Endothelial cell of umbilical vein (primary cell): ENCODE data around the gene TBCD. TPM values are rescaled to one million over a fixed set of nuclear protein-coding genes. Genes with fewer than 3 reads are reported as not detected.
"Not testable (repeated sequence)": the region's sequence is repeated elsewhere in the genome, so short reads cannot be mapped to it uniquely, and the experiment has no call there.

ENCODE experiments used
- BruUV-seq: library from RNA; stranded (reverse); fragments of 400-500 nt; replicated peaks from 2 replicates; lab custom pipeline; 2021; lab: Mats Ljungman, UMichigan
- CTCF ChIA-PET: fragments of 300-600, 350-600 bp; sonication (Branson Sonifier 250); formaldehyde crosslinking; loops from one replicate; lab custom pipeline; 2021; ENCODE audit warnings: antibody characterized with exemption, inconsistent platforms; lab: Charles Lee
- POLR2A ChIA-PET: fragments of 300-600, 350-600 bp; sonication (Branson Sonifier 250); formaldehyde crosslinking; loops from one replicate; lab custom pipeline; 2021; ENCODE audit warnings: antibody characterized with exemption, inconsistent platforms; lab: Charles Lee
- DNase-seq: peaks from one replicate; pipeline ENCODE4 v3.0.0-alpha.2; 2011; ENCODE audit warnings: low read depth, low spot score
- FAIRE-seq: peaks from 2 replicates; lab custom pipeline; 2011; peaks lifted over from hg19 to GRCh38; lab: Jason Lieb, UNC
- H2AFZ ChIP-seq: 2 replicates; pipeline ENCODE4 v1.6.0; 2012; ENCODE audit warnings: low read depth, low read length, control low read depth, inconsistent platforms
- H3K27ac ChIP-seq: 2 replicates; pipeline ENCODE4 v1.5.1; 2011; ENCODE audit warnings: low read depth, mild to moderate bottlenecking, control low read depth, low read length, moderate library complexity; ENCODE audit not compliant: insufficient read depth
- H3K27me3 ChIP-seq, 2 experiments: 2 replicates each; pipeline versions ENCODE4 v1.6.0 to v1.6.1; 2011; ENCODE audit warnings: low read length in 2 of 2, mixed read lengths in 1 of 2; ENCODE audit not compliant: control insufficient read depth in 2 of 2, insufficient read depth in 2 of 2
- H3K36me3 ChIP-seq, 2 experiments: 2 replicates in 1 of 2; 3 replicates in 1 of 2; pipeline ENCODE4 v1.5.1; 2011; ENCODE audit warnings: low read length in 2 of 2, mild to moderate bottlenecking in 1 of 2, moderate library complexity in 1 of 2; ENCODE audit not compliant: control insufficient read depth in 2 of 2, insufficient read depth in 2 of 2; ENCODE audit errors: extremely low read depth in 1 of 2
- H3K4me1 ChIP-seq: 3 replicates; pipeline ENCODE4 v1.5.1; 2011; ENCODE audit warnings: mild to moderate bottlenecking, low read length; ENCODE audit not compliant: control insufficient read depth, insufficient read depth; ENCODE audit errors: extremely low read depth
- H3K4me2 ChIP-seq: 2 replicates; pipeline ENCODE4 v1.6.1; 2011; ENCODE audit warnings: low read length, control low read depth, mixed read lengths; ENCODE audit not compliant: insufficient read depth
- H3K4me3 ChIP-seq, 3 experiments: fragments of 200-600 bp in 1 of 3; sonication (generic), shearing (Covaris generic) in 1 of 3; replicated peaks in 1 of 3; 2 replicates each; pipeline ENCODE4 v1.5.1; 2011 to 2016; ENCODE audit warnings: control low read depth in 3 of 3, low read length in 3 of 3, mild to moderate bottlenecking in 2 of 3, inconsistent platforms in 1 of 3, low read depth in 1 of 3, moderate library complexity in 1 of 3; ENCODE audit not compliant: insufficient read depth in 1 of 3
- H3K79me2 ChIP-seq: 2 replicates; pipeline ENCODE4 v1.6.0; 2012; ENCODE audit warnings: low read length, inconsistent platforms; ENCODE audit not compliant: control insufficient read depth, insufficient read depth
- H3K9ac ChIP-seq: replicated peaks from 2 replicates; pipeline ENCODE3; 2011; ENCODE audit warnings: low read length, control low read depth; ENCODE audit not compliant: insufficient read depth; ENCODE audit errors: extremely low read depth
- H3K9me1 ChIP-seq: replicated peaks from 3 replicates; pipeline ENCODE4 v1.6.0; 2011; ENCODE audit warnings: mild to moderate bottlenecking, low read length; ENCODE audit not compliant: control insufficient read depth, insufficient read depth; ENCODE audit errors: extremely low read depth
- H3K9me3 ChIP-seq: replicated peaks from 2 replicates; pipeline ENCODE4 v1.5.1; 2012; ENCODE audit warnings: low read length, inconsistent platforms; ENCODE audit not compliant: control insufficient read depth, insufficient read depth
- H4K20me1 ChIP-seq: replicated peaks from 2 replicates; pipeline ENCODE3; 2011; ENCODE audit warnings: mild to moderate bottlenecking, low read length; ENCODE audit not compliant: control insufficient read depth, insufficient read depth; ENCODE audit errors: extremely low read depth
- CTCF ChIP-seq, 2 donors: IDR thresholded peaks; 1 replicate in 1 of 2; 2 replicates in 1 of 2; pipeline ENCODE4 v1.5.1; 2011; ENCODE audit warnings: low read length in 2 of 2, mild to moderate bottlenecking in 2 of 2, moderate library complexity in 2 of 2, control low read depth in 1 of 2, inconsistent platforms in 1 of 2, low read depth in 1 of 2; ENCODE audit not compliant: insufficient read depth in 1 of 2; ENCODE audit errors: extremely low read depth in 1 of 2
- EZH2 ChIP-seq: IDR thresholded peaks from 2 replicates; pipeline ENCODE4 v1.6.1; 2012; ENCODE audit warnings: borderline replicate concordance, low read depth, mild to moderate bottlenecking, moderate library complexity, low read length, inconsistent platforms; ENCODE audit not compliant: severe bottlenecking
- FOS ChIP-seq: IDR thresholded peaks from 2 replicates; pipeline ENCODE4 v1.6.1; 2011; ENCODE audit warnings: mild to moderate bottlenecking, low read length, moderate library complexity, borderline replicate concordance; ENCODE audit not compliant: insufficient read depth
- GATA2 ChIP-seq: IDR thresholded peaks from 2 replicates; pipeline ENCODE4 v1.7.0; 2011; ENCODE audit warnings: low read depth, mild to moderate bottlenecking, moderate library complexity, mixed read lengths, low read length; ENCODE audit not compliant: insufficient read length, insufficient read depth
- JUN ChIP-seq: IDR thresholded peaks from 2 replicates; pipeline ENCODE4 v1.6.1; 2011; ENCODE audit warnings: borderline replicate concordance, low read depth; ENCODE audit not compliant: insufficient read length, insufficient read depth
- MAX ChIP-seq: IDR thresholded peaks from 2 replicates; pipeline ENCODE4 v1.6.1; 2011; ENCODE audit not compliant: insufficient read depth, insufficient read length
- MYC ChIP-seq: IDR thresholded peaks from one replicate; pipeline ENCODE4 v1.6.1; 2011; ENCODE audit warnings: mild to moderate bottlenecking, low read depth, low read length
- POLR2A ChIP-seq: IDR thresholded peaks from 2 replicates; pipeline ENCODE4 v1.6.1; 2012; ENCODE audit warnings: low read depth, mild to moderate bottlenecking, control low read depth, low read length
- POLR2AphosphoS5 ChIP-seq: IDR thresholded peaks from 2 replicates; pipeline ENCODE4 v1.6.1; 2012; ENCODE audit warnings: low read depth, mild to moderate bottlenecking, control low read depth, low read length, moderate library complexity; ENCODE audit not compliant: insufficient read depth
- dilution Hi-C: fragments of 300-500 bp; cut with MboI; formaldehyde crosslinking; loops from one replicate; pipeline ENCODE4 v1.15.0; 2019; ENCODE audit warnings: low sequenced_read_pairs; ENCODE audit not compliant: extremely low pct_ligation_motif_present
- intact Hi-C: fragments of 100-400 bp; cut with micrococcal nuclease; formaldehyde crosslinking; loops from one replicate; pipeline ENCODE4 v1.10.0; 2022
- polyA plus RNA-seq, 4 experiments: library from polyadenylated mRNA; depleted of rRNA in 3 of 4; stranded (reverse) in 3 of 4; unstranded in 1 of 4; fragments of >200 nt; gene quantifications; 2 replicates each; pipeline versions ENCODE4 v1.2.1 to v1.2.3, GENCODE V29; 2011 to 2012; ENCODE audit warnings: missing spikeins in 1 of 4
- total RNA-seq: library from RNA; stranded (reverse); gene quantifications from 2 replicates; pipeline ENCODE4 v1.2.3, GENCODE V29; 2021

The TBCD gene
- total and polyA plus RNA-seq, 2 donors (not counting 3 experiments of a cell fraction or from before 2014, with no cell fraction given): 121 to 145 TPM

DNA sequence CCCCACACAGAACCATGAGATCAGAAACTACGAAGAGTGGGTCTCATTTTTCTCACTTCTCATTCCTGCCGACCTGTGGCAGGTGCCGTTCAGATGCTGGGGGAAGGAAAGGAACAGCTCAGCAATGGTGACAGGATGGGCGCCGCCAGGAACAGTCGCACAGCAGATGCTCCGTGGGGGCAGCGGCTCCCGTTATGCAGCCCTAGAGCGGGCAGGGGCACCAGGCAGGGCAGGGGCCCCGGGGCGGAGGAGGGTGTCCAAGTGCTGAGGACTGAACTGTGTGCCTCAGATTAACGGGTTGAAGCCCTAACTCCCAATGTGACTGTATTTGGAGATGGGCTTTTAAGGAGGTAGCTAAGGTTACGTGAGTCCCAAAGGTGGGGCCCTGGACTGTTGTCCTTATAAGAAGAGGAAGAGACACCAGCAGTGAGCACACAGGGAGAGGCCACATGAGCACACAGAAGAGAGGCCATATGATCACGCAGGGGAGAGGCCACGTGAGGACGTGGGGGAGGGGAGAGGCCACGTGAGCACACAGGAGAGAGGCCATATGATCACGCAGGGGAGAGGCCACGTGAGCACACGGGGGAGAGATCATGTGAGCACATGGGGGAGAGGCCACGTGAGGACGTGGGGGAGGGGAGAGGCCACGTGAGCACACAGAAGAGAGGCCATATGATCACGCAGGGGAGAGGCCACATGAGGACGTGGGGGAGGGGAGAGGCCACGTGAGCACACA, 231.8 kb downstream of the TBCD start:
- Histone ChIP-seq H3K27me3 (no peaks in the 10 kb centered on the region), H2AFZ (no peak overlapping the region), H3K9me1 (no peaks in the 10 kb centered on the region), H3K4me2 (no peak overlapping the region), H3K4me1 (peaks cover 9% of the 10 kb centered on the region), H3K9me3 (no peaks in the 10 kb centered on the region), H3K4me3 (no peak overlapping the region), H4K20me1 (no peaks in the 10 kb centered on the region), H3K36me3 (no peaks in the 10 kb centered on the region), H3K9ac (no peak overlapping the region), H3K27ac (no peak overlapping the region), H3K79me2 (no peaks in the 10 kb centered on the region)
- BruUV-seq: no TSS peak
- dilution Hi-C loops: no loop called here
- DNase-seq (no peak), FAIRE-seq (no peak)
- ChIA-PET CTCF (no interaction called here), POLR2A (no interaction called here)
- TF ChIP-seq CTCF (IDR thresholded peaks at IDR 0.05; ENCODE audit: extremely low read depth in 1 of 2, insufficient read depth in 1 of 2, low read depth in 1 of 2, low read length in 2 of 2) (no peak), JUN (no peak), POLR2A (no peak), GATA2 (no peak), MAX (no peak), MYC (no peak), POLR2AphosphoS5 (no peak), EZH2 (no peak), FOS (no peak)
- intact Hi-C loops: no loop called here

GRCh38 chr17:82984249-82984617, 232.4 kb downstream of the TBCD start:
- H3K27me3 ChIP-seq, H3K9me3 ChIP-seq, FAIRE-seq, POLR2A ChIA-PET, DNase-seq, H3K36me3 ChIP-seq, H3K79me2 ChIP-seq, BruUV-seq, H3K4me1 ChIP-seq, H3K4me2 ChIP-seq, H2AFZ ChIP-seq, H3K9ac ChIP-seq, H4K20me1 ChIP-seq, CTCF ChIA-PET, H3K4me3 ChIP-seq, H3K27ac ChIP-seq, intact Hi-C loops, dilution Hi-C loops, H3K9me1 ChIP-seq: not testable (repeated sequence)
